Measurements from ENCODE around the gene FGD4. TPM values are rescaled to one million over a fixed set of nuclear protein-coding genes. Genes with fewer than 3 reads are reported as not detected.
"Not testable (repeated sequence)": the region's sequence is repeated elsewhere in the genome, so short reads cannot be mapped to it uniquely, and the experiment has no call there.

FGD4 gene
- total and polyA plus RNA-seq, 8 donors = 5.5 to 138 (median 80.8) TPM

DNA sequence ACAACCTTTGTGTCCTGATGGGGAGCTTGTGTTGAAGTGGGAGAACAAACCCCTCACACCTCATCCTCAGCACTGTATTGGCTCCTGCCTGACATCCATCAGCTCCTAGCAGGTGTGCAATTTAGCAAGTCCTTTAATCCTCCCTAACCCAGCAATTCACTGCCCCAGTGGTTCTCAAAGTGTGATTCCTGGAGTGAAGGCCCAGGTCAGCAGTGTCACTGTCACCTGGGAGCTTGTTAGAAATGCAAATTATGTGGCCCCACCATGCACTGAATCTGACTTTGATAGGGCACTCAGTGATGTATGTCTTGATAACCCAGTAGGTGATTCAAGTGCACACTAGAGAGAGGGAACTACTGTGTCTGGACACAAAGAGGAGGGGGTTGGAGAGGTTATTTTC lies 133.6 kb downstream of the FGD4 start:
- Histone ChIP-seq H3K4me3 (no peak overlapping the region), H3K27ac (peak overlapping the region; percentile 61 to 89 (median 83)), H3K36me3 (no peaks in the 10 kb centered on the region), H3K27me3 (no peaks in the 10 kb centered on the region), H3K4me1 (peaks cover 45 to 84% (median 60%) of the 10 kb centered on the region in 4 donors), H3K9me3 (no peaks in the 10 kb centered on the region)
- DNase-seq = no peak
- intact Hi-C loops (cut with DNase I; ENCODE audit: low total_unique reads) = no loop called here
- TF ChIP-seq EP300 (IDR thresholded peaks at IDR 0.05) = no peak
- TF ChIP-seq POLR2A (IDR thresholded peaks at IDR 0.05) = no peak
- TF ChIP-seq, protein P1, sequence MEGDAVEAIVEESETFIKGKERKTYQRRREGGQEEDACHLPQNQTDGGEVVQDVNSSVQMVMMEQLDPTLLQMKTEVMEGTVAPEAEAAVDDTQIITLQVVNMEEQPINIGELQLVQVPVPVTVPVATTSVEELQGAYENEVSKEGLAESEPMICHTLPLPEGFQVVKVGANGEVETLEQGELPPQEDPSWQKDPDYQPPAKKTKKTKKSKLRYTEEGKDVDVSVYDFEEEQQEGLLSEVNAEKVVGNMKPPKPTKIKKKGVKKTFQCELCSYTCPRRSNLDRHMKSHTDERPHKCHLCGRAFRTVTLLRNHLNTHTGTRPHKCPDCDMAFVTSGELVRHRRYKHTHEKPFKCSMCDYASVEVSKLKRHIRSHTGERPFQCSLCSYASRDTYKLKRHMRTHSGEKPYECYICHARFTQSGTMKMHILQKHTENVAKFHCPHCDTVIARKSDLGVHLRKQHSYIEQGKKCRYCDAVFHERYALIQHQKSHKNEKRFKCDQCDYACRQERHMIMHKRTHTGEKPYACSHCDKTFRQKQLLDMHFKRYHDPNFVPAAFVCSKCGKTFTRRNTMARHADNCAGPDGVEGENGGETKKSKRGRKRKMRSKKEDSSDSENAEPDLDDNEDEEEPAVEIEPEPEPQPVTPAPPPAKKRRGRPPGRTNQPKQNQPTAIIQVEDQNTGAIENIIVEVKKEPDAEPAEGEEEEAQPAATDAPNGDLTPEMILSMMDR (IDR thresholded peaks at IDR 0.05) = no peak
- TF ChIP-seq POLR2AphosphoS5 (IDR thresholded peaks at IDR 0.05) = no peak

DNA sequence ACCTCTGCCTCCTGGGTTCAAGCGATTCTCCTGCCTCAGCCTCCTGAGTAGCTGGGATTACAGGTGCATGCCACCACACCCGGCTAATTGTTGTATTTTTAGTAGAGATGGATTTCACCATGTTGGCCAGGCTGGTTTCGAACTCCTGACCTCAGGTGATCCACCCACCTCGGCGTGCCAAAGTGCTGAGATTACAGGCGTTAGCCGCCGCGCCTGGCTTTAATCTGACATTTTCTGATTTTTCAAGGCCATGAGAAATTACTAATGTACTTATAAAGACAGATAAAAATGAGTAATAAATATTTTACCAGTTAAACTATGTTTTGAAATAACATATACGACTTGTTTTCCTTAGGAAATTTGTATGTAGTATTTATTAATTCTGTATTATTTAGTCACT lies 134.1 kb downstream of the FGD4 start:
- DNase-seq; H3K9me3 ChIP-seq; intact Hi-C loops (cut with DNase I; ENCODE audit: low total_unique reads); H3K36me3 ChIP-seq; H3K27me3 ChIP-seq: not testable (repeated sequence)
- 16 to 36% (median 29%) methylated on average over 10 of the region's 10 CpGs for WGBS, 5 donors
- Histone ChIP-seq H3K27ac (peak overlapping the region; percentile 61 to 89 (median 83)), H3K4me3 (peak overlapping the region; percentile 36 to 48 (median 38)), H3K4me1 (peaks cover 45 to 90% (median 64%) of the 10 kb centered on the region in 4 donors)

DNA sequence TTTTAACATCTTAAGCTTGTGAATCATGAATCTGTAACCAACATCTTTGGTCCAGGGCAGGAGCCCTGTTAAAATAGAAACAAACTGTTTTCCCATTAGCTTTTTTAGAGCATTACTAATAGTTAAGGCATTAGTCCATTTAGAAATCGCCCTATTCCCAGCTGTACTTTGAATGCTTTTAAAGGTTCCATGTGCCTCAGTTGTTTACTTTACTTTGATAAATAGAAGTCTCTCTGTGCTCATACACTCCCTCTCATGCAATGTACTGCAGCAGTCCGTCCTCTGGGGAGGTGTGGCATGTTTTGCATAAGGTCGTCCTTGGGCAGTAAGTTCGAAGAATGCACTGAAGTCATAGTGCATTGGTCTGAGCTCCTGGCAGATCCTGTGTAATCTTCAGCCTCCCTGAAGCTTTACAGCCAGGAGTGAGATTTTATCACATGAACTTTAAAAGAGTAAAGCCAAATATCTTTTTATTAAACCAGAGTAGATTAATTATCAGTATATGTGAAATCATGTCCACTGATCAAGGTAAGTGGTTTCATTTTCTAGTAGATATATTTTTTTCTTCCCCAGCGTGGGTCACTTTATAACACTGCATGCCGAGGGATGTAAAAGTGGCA lies 134.7 kb downstream of the FGD4 start:
- 6 to 8% (median 7%) methylated on average over 6 of the region's 6 CpGs for WGBS, 5 donors
- intact Hi-C loops (cut with DNase I; ENCODE audit: low total_unique reads) = no loop called here
- Histone ChIP-seq H3K27me3 (no peaks in the 10 kb centered on the region), H3K36me3 (no peaks in the 10 kb centered on the region), H3K4me1 (peaks cover 46 to 95% (median 67%) of the 10 kb centered on the region in 4 donors), H3K27ac (peak overlapping the region; percentile 78 to 89 (median 83)), H3K4me3 (peak overlapping the region; percentile 36 to 48 (median 38)), H3K9me3 (no peaks in the 10 kb centered on the region)
- DNase-seq = peak; percentile 69 to 91
- TF ChIP-seq POLR2AphosphoS5 (IDR thresholded peaks at IDR 0.05) (peak; percentile 95 to 99 (median 97)), EP300 (IDR thresholded peaks at IDR 0.05) (no peak), POLR2A (IDR thresholded peaks at IDR 0.05) (peak in 1 of 4 donors; percentile 31)
- TF ChIP-seq, protein P1 (IDR thresholded peaks at IDR 0.05) = peak in 1 of 7 experiments; percentile 11

- Histone ChIP-seq H3K9me3 (no peaks in the 10 kb centered on the region), H3K36me3 (no peaks in the 10 kb centered on the region), H3K4me1 (peaks cover 49 to 95% (median 70%) of the 10 kb centered on the region in 4 donors), H3K4me3 (peak overlapping the region; percentile 36 to 48 (median 38)), H3K27ac (peak overlapping the region in 4 of 5 donors; percentile 78 to 89 (median 83)), H3K27me3 (no peaks in the 10 kb centered on the region)
- DNase-seq = no peak
- no peak for TF ChIP-seq POLR2A (IDR thresholded peaks at IDR 0.05)
- TF ChIP-seq EP300 (IDR thresholded peaks at IDR 0.05) = no peak
- TF ChIP-seq POLR2AphosphoS5 (IDR thresholded peaks at IDR 0.05) = no peak
- TF ChIP-seq, protein P1 (IDR thresholded peaks at IDR 0.05) = no peak
- 5 to 18% (median 9%) methylated on average over 1 of the region's 1 CpG for WGBS, 5 donors
- intact Hi-C loops (cut with DNase I; ENCODE audit: low total_unique reads) = no loop called here
Observed at GRCh38 chr12:32534698-32535097, 135.3 kb downstream of the FGD4 start.
